GM10847 (cell line): ENCODE data around the gene SMIM29.

ENCODE experiments used
- POLR2A ChIP-seq: IDR thresholded peaks from 2 replicates; pipeline ENCODE4 v1.6.1; 2011; ENCODE audit not compliant: insufficient read length; ENCODE audit errors: extremely low read depth

The SMIM29 gene

DNA sequence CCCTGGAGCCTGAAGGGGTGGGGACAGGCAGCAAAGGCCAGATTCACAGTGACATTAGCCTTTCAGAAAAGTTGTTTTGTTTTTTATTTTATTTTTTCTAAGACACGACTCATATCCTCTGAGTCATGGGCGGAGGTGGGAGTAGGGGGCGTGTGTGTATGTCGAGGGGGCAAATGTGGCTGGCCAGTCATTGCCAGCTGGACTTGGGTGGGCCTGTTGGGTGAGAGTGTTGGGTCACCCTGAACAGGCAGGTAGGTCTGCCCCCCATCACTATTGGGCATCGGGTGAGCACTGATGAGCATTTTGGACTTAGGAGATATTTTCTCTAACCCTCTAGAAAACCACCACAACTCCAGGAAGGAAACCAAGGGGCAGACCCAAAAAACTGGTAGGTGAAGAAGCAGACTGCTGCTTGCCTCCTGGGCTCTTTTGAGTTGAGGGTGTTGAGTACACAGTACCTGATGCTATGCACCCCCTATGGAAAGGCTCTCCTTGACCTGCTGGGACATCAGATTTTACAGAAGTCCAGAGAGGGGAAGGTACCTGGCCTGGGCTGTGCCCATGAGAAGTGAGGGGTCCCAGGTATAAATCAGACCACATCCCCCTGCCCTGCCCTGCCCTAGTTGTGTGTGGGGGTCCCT, 5.6 kb downstream of the SMIM29 start:
- no peak for TF ChIP-seq POLR2A

DNA sequence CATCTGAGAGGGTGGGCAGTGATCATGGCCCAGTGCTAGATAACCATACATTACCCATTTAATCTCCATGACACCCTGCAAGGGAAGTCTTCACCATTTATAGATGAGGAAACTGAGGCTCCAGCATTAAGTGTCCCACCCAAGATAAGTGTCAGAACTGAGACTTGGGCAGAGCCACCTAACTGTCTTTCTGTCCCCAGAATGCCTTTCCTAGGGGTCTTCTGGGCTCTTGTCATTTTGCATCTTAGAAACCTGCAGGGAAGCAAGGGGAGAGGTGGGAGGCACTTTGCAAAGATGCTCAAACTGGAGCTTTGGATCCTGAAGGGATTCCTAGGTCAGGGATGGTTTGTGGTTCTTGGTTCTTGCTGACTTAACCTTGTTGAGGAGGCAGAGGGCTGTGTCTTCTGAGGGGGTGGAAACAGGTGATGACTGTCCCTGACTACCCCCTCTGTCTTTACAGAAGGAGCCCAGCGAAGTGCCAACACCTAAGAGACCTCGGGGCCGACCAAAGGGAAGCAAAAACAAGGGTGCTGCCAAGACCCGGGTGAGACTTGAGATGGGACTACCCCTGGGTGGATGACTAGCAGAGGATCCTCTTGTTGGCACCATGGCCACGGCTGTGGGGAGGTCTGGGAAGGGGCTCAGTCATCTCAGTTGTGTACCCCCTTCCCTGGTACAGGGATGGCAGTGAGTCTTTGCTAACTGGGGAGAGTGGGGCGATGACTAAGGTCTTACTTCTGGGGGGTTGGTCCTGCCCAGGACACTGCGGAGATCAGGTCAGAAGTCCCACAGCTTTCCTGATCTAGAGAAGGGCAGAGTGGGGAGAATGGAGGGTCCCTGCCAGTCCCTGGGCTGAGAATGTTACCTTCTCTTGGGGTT, 6.3 kb downstream of the SMIM29 start:
- TF ChIP-seq POLR2A: no peak

DNA sequence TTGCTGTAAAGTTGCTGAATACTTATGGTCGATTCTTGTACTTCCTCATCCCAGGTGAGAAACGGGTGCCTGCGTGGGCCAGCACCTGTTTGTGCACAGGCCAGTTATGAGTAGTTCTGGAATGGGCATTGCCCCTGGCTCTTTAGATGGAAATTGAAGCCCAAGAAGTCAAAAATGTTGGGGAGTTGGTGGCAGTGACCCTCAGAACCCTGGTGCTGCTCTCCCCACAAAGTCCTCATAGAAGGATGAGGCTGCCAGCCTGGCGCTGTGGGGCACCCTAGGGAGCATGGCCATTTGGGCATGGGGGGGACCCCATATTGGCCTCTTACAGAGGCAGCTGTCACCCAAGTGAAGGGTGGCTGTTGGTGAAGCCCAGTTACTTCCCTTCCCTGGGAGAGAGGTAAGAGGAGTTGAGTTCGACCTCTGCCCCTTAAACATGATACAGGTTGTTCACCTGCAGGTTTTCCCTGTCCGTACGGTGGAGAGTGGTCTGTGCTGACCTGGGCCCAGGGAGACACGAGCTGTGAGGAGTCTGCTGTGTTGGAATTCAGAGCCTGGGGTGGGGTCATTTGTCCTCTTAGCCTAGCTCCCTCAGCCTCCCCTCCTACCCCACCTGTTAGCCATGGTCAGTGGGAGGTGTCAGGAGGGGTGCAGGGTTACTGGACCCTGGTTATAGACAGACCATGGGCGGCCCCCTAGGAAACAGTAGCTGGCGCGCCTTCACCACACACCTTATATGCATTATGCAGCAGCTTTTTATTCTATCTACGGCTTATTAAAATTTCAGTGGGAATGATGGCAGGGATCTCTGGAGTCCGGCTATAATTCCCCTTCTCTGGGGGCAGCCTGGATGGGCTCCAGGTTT, 7.2 kb downstream of the SMIM29 start:
- TF ChIP-seq POLR2A: no peak

DNA sequence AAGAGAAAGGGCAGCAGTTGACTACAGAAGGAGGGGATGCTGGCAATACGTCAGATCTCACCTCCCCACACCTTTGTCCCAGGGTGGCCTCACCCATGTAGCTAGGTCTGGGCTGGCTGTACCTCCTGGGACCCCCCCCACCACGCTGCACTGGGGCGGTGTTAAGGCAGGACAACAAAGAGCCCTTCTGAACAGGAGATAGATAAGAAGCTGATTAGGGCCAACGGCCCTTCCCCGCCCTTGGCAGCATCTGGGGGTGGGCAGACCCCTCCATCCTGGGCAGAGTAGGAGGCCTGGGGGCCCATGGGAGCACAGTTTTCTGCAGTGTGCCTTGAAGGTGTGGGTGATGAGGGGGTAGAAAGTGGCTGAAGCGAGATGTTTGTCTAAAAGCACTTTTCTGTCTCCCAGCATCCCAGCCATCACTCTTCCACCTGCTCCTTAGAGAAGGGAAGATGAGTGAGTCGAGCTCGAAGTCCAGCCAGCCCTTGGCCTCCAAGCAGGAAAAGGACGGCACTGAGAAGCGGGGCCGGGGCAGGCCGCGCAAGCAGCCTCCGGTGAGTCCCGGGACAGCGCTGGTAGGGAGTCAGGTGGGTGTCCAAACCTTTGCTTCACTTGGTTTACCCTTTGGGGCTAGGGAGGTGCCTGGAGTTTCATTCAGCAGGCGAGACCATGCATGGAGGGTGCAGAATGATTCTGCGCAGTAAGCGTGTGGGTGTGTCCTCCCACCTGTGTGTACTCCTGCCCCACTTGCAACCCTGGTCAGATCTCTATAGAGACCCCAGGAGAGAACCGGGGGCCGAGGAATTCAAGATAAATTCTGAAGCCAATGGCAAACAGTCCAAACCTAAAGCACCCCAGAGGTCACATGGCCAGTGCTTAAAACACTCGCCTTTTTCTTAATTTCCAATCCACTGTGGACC, 8.2 kb downstream of the SMIM29 start:
- no peak for TF ChIP-seq POLR2A

DNA sequence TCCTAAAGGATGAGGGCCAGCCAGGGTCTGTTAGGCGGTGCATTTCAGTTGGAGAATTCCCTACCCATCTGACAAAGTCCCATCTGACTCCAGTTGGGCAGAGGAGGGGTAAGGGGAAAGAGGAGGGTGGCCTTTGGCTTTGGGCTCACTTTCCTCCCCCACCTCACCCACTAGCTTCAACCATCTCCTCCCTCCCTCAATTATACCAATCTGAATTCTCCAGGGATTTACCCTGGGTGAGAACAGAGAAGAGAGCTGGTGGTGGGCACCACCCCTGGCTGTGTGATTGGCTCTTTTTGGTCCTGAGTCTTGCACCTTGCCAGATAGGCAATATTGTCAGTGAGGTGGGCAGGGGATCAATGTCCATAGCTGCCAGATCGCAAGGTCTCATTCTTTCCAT, 8.9 kb downstream of the SMIM29 start:
- no peak for TF ChIP-seq POLR2A

DNA sequence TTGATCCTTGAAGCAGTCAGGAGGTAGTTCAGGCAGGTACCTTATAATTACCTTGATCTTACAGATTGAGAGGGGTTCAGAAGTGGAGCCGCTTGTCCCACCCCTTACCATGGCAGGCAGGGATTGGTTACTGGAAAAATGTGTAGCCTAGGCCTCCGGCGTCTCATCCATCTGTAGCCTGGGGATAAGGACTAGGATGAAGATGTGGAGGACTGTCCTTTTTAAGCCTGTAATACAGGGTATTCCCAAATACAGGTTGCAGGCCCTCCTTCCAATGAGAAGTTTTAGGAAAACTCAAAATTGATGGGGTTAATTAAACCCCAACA, 9.3 kb downstream of the SMIM29 start:
- no peak for TF ChIP-seq POLR2A

DNA sequence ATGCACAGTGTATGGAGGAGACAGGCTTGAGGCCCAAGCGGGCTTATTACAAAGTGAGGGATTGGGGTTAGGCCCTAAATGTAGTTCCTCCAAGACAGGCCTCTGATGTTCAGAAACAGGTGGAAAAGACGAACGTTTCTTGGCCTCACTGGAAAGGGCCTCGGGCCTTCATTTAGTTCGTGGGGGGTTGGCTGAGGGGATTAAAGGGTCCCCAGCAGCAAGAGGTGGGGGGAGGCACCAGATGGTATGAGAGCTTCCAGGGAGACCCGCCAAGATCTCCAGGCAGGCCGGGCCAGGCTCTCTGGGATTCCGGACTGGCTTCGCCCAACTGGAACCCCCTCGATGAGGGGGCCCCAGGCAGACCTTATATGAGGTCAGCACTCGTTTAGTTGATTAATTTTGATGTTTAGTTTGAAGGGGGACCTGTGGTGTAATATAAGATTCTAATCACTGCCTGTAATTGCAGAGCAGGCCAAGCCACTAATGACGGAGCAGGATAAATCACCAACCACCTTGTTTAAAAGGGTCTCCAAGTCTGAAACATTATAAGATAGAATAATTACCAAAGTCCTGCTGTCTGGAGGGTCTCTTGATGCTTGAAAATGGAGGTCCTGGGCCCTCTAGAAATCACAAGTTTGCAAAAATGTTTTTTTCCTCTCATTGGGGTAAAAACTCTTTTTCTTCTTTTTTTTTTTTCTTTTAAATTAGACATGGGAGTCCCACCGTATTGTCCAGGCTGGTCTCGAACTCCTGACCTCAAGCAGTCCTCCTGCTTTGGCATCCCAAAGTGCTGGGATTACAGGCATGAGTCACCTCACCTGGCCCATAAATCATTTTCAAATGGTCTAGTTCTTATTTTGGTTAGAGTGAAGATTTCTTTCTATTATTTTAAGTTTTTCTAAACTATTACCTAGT, 10.0 kb downstream of the SMIM29 start:
- TF ChIP-seq POLR2A: no peak

DNA sequence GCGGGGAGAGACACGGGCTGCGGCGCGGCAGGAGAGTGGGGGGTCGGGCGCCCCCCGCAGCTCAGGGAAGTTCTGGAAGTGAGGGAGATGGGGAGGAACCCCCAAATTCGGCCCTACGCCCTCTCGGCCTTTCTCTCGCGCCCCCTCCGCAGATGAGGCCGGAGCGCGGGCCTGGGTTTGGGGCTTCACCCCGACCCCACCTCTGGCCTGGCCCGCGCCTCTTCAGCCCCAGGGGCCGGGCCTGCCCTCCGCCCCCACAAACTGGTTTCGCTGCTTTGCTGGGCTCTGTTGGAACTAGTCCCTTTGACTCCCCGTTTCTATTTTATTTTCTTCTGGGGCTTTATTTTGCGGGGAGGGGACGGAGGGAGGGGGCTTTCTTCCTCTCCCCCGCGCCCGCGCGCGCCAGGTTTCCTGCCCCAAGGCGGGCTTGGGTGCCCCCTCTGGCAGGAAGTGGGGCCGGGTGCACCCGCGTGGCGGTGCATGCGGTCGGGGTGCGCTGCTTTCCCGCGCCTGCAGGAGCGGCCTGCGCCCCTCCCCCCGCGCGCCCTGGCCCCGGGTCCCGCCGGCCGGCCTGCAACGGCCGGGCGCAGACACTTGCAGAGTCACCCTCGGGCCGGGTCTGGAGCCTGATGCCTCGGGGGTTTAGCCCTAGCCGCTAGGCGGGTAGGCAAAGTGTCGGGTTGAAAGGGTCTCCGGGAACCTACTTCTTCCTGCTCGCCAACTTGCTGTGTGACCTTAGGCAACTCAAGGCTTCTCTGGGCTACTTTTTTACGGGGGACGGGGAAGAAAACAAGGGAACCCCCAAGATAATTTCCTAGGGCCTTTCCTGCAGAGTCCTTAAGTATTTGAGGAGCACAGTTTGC, 10.9 kb downstream of the SMIM29 start:
- peak; percentile 29 for TF ChIP-seq POLR2A

DNA sequence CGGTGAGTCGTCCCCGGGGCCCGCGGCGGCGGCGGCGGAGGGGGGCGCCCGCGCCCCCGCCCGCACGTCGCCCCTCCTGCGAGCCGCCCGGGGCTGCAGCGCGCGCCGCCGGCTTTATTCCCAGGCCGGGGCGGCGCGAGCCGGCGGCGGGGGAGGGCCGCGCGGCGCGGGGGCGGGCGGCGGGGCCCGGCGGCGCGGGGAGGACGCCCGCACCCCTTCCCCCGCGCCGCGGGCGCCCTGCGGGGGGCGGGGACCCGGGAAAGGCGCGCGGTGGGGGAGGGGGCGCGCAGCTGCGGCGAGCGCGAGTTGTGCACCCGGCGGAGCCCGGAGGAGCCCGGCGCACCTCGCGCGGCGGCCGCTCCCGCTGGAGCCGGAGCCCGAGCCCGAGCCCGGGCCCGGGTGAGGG, 11.5 kb downstream of the SMIM29 start:
- no peak for TF ChIP-seq POLR2A

DNA sequence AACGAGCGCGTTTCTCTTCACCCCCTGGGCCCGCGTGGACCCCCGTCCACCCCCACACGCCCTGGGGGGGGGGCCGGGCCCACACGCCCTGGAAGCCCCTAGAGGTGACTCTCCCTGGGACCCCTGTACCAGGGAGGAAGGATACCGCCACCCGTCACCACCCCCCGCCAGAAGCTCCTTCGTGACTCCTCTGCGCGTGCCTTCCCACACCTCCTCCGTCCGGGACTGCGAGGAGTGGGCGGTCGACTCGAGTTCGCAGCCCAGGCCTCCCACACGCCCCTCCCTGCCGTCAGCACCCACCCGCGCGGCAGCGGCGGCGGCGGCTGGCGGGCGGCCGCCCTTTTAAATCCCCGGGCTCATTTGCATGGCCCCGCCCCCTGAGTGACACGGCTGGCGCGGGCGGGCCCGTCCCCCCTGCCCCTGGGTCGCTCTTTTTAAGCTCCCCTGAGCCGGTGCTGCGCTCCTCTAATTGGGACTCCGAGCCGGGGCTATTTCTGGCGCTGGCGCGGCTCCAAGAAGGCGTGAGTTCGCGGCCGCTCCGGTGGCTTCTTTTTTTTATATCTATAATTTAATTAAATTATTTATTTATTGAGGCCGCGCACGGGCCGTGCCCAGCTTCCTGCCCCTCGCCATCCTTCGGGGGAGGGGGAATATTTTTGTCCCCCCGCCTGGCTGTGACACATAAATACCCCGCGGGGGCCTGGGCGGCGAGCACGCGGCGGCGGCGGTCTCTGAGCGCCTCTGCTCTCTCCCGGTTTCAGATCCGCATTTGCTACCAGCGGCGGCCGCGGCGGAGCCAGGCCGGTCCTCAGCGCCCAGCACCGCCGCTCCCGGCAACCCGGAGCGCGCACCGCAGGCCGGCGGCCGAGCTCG, 12.1 kb downstream of the SMIM29 start, which contains the start of gene HMGA1:
Gene HMGA1, plus strand, starts transcription at position 431 of the 873 bp plus-strand sequence. CDS start 3,908 bp downstream, outside the sequence.
- peak; percentile 99 for TF ChIP-seq POLR2A

DNA sequence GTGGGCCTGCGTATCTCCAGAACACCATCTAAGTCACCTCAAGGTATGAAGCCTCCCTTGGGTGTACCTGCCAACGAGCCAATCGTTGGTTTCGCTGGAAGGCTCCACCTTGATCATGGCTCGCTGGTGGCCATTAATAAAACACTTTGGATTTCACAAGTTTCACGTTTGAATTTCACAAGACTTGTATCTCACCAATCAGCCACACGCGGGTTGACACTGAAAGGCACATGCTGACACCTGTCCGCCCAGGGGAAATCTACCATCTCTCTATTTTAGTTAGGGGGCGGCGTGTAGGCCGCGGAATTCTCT, 12.7 kb downstream of the SMIM29 start:
- TF ChIP-seq POLR2A: no peak
